GM10847 (cell line): Measurements from ENCODE around the gene ADGRB2.

Experiments used
- POLR2A ChIP-seq: IDR thresholded peaks from 2 replicates; pipeline ENCODE4 v1.6.1; 2011; ENCODE audit not compliant: insufficient read length; ENCODE audit errors: extremely low read depth

Gene ADGRB2

GRCh38 chr1:31764312-31765040 is at the start of gene ADGRB2:
Gene ADGRB2 (minus strand): TSS chr1:31764340. CDS start chr1:31757221, 7,119 bp downstream.
- TF ChIP-seq POLR2A: no peak

GRCh38 chr1:31812158-31812829 is 48.2 kb upstream of the ADGRB2 start:
- TF ChIP-seq POLR2A: no peak

GRCh38 chr1:31811605-31812004 is 47.5 kb upstream of the ADGRB2 start:
- TF ChIP-seq POLR2A: no peak

- TF ChIP-seq POLR2A: no peak
These were observed 45.6 kb upstream of the ADGRB2 start for GRCh38 chr1:31809698-31810097.

GRCh38 chr1:31807273-31808048 is 43.3 kb upstream of the ADGRB2 start:
- TF ChIP-seq POLR2A: no peak

- TF ChIP-seq POLR2A: no peak
These were observed 41.2 kb upstream of the ADGRB2 start for GRCh38 chr1:31805318-31805717.

- TF ChIP-seq POLR2A: no peak
These were observed 40.0 kb upstream of the ADGRB2 start for GRCh38 chr1:31804098-31804497.

- TF ChIP-seq POLR2A: no peak
These were observed 39.5 kb upstream of the ADGRB2 start for GRCh38 chr1:31803610-31804009.

- TF ChIP-seq POLR2A: no peak
These were observed 38.3 kb upstream of the ADGRB2 start for GRCh38 chr1:31802190-31803150.

- no peak for TF ChIP-seq POLR2A
These were observed 37.3 kb upstream of the ADGRB2 start for GRCh38 chr1:31801458-31801857.

GRCh38 chr1:31800674-31800967 is 36.5 kb upstream of the ADGRB2 start:
- no peak for TF ChIP-seq POLR2A

GRCh38 chr1:31799895-31800673 is 35.9 kb upstream of the ADGRB2 start:
- TF ChIP-seq POLR2A: no peak

GRCh38 chr1:31799196-31799894 is 35.2 kb upstream of the ADGRB2 start:
- TF ChIP-seq POLR2A: no peak

- no peak for TF ChIP-seq POLR2A
These were observed 34.5 kb upstream of the ADGRB2 start for GRCh38 chr1:31798433-31799195.
